ENCODE measurements around the gene GOLGA8R.
"Not testable (repeated sequence)": the region's sequence is repeated elsewhere in the genome, so short reads cannot be mapped to it uniquely, and the experiment has no call there.

DNA sequence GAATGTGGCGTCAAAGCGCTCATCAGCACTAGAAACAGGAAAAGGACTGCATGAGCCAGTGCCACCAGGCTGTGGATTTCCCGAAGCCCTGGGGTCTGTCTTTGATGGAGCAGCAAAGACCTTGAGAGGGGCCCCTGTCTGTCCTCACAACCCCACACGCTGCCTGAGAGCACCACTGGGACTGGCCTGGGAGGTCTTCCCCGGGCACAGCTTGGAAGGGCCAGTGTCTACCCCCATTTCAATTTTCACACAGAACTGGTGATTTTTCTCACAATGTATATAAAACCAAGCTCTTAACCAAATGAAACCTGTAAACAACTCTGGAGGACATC, 37.0 kb downstream of the GOLGA8R start:
- TF ChIP-seq, protein P1, sequence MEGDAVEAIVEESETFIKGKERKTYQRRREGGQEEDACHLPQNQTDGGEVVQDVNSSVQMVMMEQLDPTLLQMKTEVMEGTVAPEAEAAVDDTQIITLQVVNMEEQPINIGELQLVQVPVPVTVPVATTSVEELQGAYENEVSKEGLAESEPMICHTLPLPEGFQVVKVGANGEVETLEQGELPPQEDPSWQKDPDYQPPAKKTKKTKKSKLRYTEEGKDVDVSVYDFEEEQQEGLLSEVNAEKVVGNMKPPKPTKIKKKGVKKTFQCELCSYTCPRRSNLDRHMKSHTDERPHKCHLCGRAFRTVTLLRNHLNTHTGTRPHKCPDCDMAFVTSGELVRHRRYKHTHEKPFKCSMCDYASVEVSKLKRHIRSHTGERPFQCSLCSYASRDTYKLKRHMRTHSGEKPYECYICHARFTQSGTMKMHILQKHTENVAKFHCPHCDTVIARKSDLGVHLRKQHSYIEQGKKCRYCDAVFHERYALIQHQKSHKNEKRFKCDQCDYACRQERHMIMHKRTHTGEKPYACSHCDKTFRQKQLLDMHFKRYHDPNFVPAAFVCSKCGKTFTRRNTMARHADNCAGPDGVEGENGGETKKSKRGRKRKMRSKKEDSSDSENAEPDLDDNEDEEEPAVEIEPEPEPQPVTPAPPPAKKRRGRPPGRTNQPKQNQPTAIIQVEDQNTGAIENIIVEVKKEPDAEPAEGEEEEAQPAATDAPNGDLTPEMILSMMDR (IDR thresholded peaks at IDR 0.05): not testable (repeated sequence)
- TF ChIP-seq, protein P2, sequence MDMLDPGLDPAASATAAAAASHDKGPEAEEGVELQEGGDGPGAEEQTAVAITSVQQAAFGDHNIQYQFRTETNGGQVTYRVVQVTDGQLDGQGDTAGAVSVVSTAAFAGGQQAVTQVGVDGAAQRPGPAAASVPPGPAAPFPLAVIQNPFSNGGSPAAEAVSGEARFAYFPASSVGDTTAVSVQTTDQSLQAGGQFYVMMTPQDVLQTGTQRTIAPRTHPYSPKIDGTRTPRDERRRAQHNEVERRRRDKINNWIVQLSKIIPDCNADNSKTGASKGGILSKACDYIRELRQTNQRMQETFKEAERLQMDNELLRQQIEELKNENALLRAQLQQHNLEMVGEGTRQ (IDR thresholded peaks at IDR 0.05; ENCODE audit: borderline replicate concordance, low read depth, low read length): not testable (repeated sequence)
- not testable (repeated sequence) for TF ChIP-seq NRF1 (IDR thresholded peaks at IDR 0.05; ENCODE audit: low read depth, low read length); TAF1 (IDR thresholded peaks at IDR 0.05; ENCODE audit: borderline replicate concordance, low read depth, low read length); POLR2AphosphoS5 (IDR thresholded peaks at IDR 0.05; ENCODE audit: low read depth, low read length); EP300 (IDR thresholded peaks at IDR 0.05; ENCODE audit: borderline replicate concordance in 1 of 2, low read depth in 1 of 2, low read length in 1 of 2)
- TF ChIP-seq, protein P3, sequence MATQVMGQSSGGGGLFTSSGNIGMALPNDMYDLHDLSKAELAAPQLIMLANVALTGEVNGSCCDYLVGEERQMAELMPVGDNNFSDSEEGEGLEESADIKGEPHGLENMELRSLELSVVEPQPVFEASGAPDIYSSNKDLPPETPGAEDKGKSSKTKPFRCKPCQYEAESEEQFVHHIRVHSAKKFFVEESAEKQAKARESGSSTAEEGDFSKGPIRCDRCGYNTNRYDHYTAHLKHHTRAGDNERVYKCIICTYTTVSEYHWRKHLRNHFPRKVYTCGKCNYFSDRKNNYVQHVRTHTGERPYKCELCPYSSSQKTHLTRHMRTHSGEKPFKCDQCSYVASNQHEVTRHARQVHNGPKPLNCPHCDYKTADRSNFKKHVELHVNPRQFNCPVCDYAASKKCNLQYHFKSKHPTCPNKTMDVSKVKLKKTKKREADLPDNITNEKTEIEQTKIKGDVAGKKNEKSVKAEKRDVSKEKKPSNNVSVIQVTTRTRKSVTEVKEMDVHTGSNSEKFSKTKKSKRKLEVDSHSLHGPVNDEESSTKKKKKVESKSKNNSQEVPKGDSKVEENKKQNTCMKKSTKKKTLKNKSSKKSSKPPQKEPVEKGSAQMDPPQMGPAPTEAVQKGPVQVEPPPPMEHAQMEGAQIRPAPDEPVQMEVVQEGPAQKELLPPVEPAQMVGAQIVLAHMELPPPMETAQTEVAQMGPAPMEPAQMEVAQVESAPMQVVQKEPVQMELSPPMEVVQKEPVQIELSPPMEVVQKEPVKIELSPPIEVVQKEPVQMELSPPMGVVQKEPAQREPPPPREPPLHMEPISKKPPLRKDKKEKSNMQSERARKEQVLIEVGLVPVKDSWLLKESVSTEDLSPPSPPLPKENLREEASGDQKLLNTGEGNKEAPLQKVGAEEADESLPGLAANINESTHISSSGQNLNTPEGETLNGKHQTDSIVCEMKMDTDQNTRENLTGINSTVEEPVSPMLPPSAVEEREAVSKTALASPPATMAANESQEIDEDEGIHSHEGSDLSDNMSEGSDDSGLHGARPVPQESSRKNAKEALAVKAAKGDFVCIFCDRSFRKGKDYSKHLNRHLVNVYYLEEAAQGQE (IDR thresholded peaks at IDR 0.05; ENCODE audit: low read depth, low read length): not testable (repeated sequence)
- TF ChIP-seq, protein P4, sequence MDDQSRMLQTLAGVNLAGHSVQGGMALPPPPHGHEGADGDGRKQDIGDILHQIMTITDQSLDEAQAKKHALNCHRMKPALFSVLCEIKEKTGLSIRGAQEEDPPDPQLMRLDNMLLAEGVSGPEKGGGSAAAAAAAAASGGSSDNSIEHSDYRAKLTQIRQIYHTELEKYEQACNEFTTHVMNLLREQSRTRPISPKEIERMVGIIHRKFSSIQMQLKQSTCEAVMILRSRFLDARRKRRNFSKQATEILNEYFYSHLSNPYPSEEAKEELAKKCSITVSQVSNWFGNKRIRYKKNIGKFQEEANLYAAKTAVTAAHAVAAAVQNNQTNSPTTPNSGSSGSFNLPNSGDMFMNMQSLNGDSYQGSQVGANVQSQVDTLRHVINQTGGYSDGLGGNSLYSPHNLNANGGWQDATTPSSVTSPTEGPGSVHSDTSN (IDR thresholded peaks at IDR 0.05): not testable (repeated sequence)

Data from SK-N-SH (cell line).